Stimulated activated CD4-positive, alpha-beta T cell treated with anti-CD3 and anti-CD28 coated beads, Interleukin-4, amount 100 ng/mL, for 48 hours (primary cell): ENCODE data around the gene DDX59.
"Not testable (repeated sequence)": the region's sequence is repeated elsewhere in the genome, so short reads cannot be mapped to it uniquely, and the experiment has no call there.

Source experiments
- DNase-seq, 2 donors: peaks; one replicate each; pipeline ENCODE4 v3.0.0-alpha.2; 2020; ENCODE audit warnings: low read depth in 2 of 2

DDX59 gene

GRCh38 chr1:200670242-200671118, 773 bp upstream of the DDX59 start:
- peak in 1 of 2 donors; percentile 6 for DNase-seq

- DNase-seq = no peak
These were observed 993 bp downstream of the DDX59 start for GRCh38 chr1:200668514-200669313.

GRCh38 chr1:200666309-200666708, 3.4 kb downstream of the DDX59 start:
- no peak for DNase-seq

- DNase-seq = no peak
These were observed 3.8 kb downstream of the DDX59 start for GRCh38 chr1:200665861-200666260.

- DNase-seq = no peak
These were observed 9.0 kb downstream of the DDX59 start for GRCh38 chr1:200660719-200661118.

GRCh38 chr1:200659269-200659668, 10.4 kb downstream of the DDX59 start:
- DNase-seq = no peak

- DNase-seq = no peak
These were observed 11.5 kb downstream of the DDX59 start for GRCh38 chr1:200658037-200658818.

- no peak for DNase-seq
These were observed 15.0 kb downstream of the DDX59 start for GRCh38 chr1:200654660-200655059.

GRCh38 chr1:200653022-200653462, 16.7 kb downstream of the DDX59 start:
- no peak for DNase-seq

GRCh38 chr1:200652378-200652777, 17.3 kb downstream of the DDX59 start:
- no peak for DNase-seq

GRCh38 chr1:200646515-200646914, 23.2 kb downstream of the DDX59 start:
- DNase-seq = no peak

GRCh38 chr1:200644021-200644420, 25.7 kb downstream of the DDX59 start:
- DNase-seq = no peak

- DNase-seq = no peak
These were observed 27.2 kb downstream of the DDX59 start for GRCh38 chr1:200642481-200642880.

GRCh38 chr1:200640963-200641401, 28.7 kb downstream of the DDX59 start:
- no peak for DNase-seq

- DNase-seq = no peak
These were observed 29.2 kb downstream of the DDX59 start for GRCh38 chr1:200640373-200640962.

GRCh38 chr1:200638073-200638472, 31.6 kb downstream of the DDX59 start:
- DNase-seq = no peak

GRCh38 chr1:200636681-200637080, 33.0 kb downstream of the DDX59 start:
- no peak for DNase-seq

GRCh38 chr1:200634261-200635122, 35.2 kb downstream of the DDX59 start:
- DNase-seq = no peak

- no peak for DNase-seq
These were observed 38.3 kb downstream of the DDX59 start for GRCh38 chr1:200631375-200631774.

- not testable (repeated sequence) for DNase-seq
These were observed 39.2 kb downstream of the DDX59 start for GRCh38 chr1:200630515-200630899.
